GM12891 (cell line): ENCODE data around the gene CTNNA2.

ENCODE experiments used
- POLR2A ChIP-seq: IDR thresholded peaks from 2 replicates; pipeline ENCODE4 v1.6.1; 2011; ENCODE audit warnings: low read depth, low read length, control low read depth
- SPI1 ChIP-seq: IDR thresholded peaks from 2 replicates; pipeline ENCODE4 v1.6.1; 2011; ENCODE audit warnings: low read depth, low read length, control low read depth
- TAF1 ChIP-seq: IDR thresholded peaks from 2 replicates; pipeline ENCODE4 v1.6.1; 2011; ENCODE audit warnings: low read depth, low read length, control low read depth

- TF ChIP-seq POLR2A (no peak), SPI1 (no peak), TAF1 (no peak)
Observed at GRCh38 chr2:80246534-80246933, 733.7 kb downstream of the CTNNA2 start.
